T-helper 17 cell (primary cell): ENCODE data around the gene FOXO3. TPM values are rescaled to one million over a fixed set of nuclear protein-coding genes. Genes with fewer than 3 reads are reported as not detected.
"Not testable (repeated sequence)": the region's sequence is repeated elsewhere in the genome, so short reads cannot be mapped to it uniquely, and the experiment has no call there.

Experiments
- ATAC-seq: fragments of 150-1000 bp; cut with Tn5 transposase; 2 replicates; pipeline ENCODE4 v1.10.0; 2021; ENCODE audit warnings: mild to moderate bottlenecking, moderate library complexity
- DNase-seq, 3 donors: peaks; one replicate each; pipeline versions ENCODE4 v3.0.0 to v3.0.0-alpha.2; 2020 to 2021
- H3K9me3 ChIP-seq: one replicate; pipeline ENCODE4 v1.7.0; 2013; ENCODE audit warnings: low read length, mild to moderate bottlenecking; ENCODE audit not compliant: control insufficient read depth, poor library complexity, severe bottlenecking
- H3K27ac Mint-ChIP-seq: one replicate; pipeline ENCODE4 v1.8.0; 2022; ENCODE audit warnings: mild to moderate bottlenecking, moderate library complexity, mixed read lengths
- H3K27me3 Mint-ChIP-seq: one replicate; pipeline ENCODE4 v1.8.0; 2022; ENCODE audit warnings: mixed read lengths
- H3K36me3 Mint-ChIP-seq: one replicate; pipeline ENCODE4 v1.8.0; 2022; ENCODE audit warnings: low read depth, mixed read lengths
- H3K4me1 Mint-ChIP-seq: one replicate; pipeline ENCODE4 v1.8.0; 2022; ENCODE audit warnings: mild to moderate bottlenecking, mixed read lengths
- H3K4me3 Mint-ChIP-seq: one replicate; pipeline ENCODE4 v1.8.0; 2022; ENCODE audit warnings: mild to moderate bottlenecking, moderate library complexity, mixed read lengths
- total RNA-seq, 4 donors: library from RNA in 2 of 4; stranded (reverse) in 2 of 4; gene quantifications; one replicate each; pipeline ENCODE4 v1.2.3 and lab custom pipeline; 2022 to 2026

FOXO3 gene
- total RNA-seq, 2 donors from 2014 or later, result 22.6 to 34.1 TPM

DNA sequence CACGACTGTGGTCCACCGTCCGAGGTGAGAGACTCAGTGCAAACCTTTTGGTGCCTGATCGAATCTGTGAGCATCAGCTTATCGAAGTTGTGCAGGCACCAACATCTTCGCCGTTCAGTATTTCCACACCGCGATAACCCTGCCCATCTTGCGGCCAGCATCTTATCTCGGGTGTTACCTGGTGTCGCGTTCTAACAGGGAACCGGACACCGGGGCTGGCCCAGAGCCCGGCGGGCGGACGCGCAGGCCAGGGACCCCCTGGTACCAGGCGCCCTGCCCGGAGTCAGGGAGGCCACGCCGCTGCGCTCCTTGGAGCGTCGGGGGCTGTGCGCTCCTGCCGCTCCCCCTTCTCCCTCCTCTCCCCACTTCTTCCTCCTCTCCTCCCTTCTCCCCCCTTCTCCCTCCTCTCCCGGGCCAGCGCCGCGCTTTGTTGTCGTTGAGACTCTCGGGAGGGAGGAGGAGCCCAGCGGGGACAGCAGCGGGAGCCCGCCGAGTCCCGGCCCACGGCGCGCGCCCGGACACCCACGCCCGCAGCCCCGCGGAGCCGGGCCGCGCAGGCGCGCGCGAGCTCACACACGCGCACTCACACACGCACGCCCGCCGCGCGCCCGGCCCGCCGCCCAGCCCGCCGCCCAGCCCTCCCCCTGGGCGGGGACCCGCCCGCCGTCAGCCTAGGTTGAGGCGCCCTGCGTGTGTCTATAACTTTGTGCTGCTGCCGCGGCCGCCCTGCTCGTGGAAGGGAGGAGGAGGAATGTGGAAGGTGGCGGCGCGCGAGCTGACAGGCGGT is 1.4 kb upstream of the FOXO3 start:
- no peaks in the 10 kb centered on the region for H3K9me3 ChIP-seq
- ATAC-seq (peak; percentile 62), DNase-seq (peak; percentile 84 to 88 (median 86))
- peaks cover 22% of the 10 kb centered on the region for H3K4me1 Mint-ChIP-seq
- peak overlapping the region; percentile 91 for H3K4me3 Mint-ChIP-seq
- no peaks in the 10 kb centered on the region for H3K27me3 Mint-ChIP-seq
- peak overlapping the region; percentile 94 for H3K27ac Mint-ChIP-seq
- H3K36me3 Mint-ChIP-seq, result no peaks in the 10 kb centered on the region

DNA sequence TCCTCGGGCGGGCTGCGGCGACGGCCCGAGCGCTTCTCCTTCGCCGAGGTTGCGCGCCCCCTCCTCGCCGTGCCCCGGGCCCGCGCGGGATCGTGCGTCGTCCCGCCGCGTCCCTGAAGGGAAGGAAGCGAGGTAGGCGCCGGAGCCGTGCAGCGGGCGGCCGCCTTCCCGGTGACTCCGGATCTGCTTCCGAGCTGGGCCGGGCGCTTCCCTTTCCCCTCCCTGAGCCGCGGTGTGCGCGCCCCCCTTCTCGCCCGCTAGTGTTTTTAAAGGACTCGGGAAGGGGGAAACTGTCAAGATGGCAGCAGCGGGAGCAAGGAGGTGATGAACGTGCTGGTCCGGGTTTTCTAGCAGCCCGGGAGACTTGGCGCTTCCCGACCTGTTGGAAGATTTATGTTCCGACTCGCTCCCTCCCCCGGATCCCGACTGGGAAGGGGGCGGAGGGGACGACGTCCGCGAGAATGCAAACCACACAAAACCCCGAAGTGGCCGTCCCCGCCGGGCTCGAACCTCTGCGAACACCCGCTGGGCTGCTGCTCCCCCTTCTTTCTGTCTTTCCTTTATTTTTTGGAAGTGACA is 744 bp upstream of the FOXO3 start:
- Mint-ChIP-seq H3K36me3 (no peaks in the 10 kb centered on the region), H3K4me1 (peaks cover 29% of the 10 kb centered on the region), H3K4me3 (peak overlapping the region; percentile 91), H3K27ac (peak overlapping the region; percentile 94), H3K27me3 (no peaks in the 10 kb centered on the region)
- H3K9me3 ChIP-seq, result no peaks in the 10 kb centered on the region
- no peak for ATAC-seq
- peak in 1 of 3 donors; percentile 16 for DNase-seq

DNA sequence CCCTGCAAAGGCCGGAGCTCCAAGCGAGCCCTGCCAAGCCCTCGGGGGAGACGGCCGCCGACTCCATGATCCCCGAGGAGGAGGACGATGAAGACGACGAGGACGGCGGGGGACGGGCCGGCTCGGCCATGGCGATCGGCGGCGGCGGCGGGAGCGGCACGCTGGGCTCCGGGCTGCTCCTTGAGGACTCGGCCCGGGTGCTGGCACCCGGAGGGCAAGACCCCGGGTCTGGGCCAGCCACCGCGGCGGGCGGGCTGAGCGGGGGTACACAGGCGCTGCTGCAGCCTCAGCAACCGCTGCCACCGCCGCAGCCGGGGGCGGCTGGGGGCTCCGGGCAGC is 561 bp downstream of the FOXO3 start:
- peak overlapping the region; percentile 91 for H3K4me3 Mint-ChIP-seq
- DNase-seq, ATAC-seq, H3K9me3 ChIP-seq, H3K27me3 Mint-ChIP-seq, H3K36me3 Mint-ChIP-seq, H3K27ac Mint-ChIP-seq: not testable (repeated sequence)
- H3K4me1 Mint-ChIP-seq, result peaks cover 40% of the 10 kb centered on the region

DNA sequence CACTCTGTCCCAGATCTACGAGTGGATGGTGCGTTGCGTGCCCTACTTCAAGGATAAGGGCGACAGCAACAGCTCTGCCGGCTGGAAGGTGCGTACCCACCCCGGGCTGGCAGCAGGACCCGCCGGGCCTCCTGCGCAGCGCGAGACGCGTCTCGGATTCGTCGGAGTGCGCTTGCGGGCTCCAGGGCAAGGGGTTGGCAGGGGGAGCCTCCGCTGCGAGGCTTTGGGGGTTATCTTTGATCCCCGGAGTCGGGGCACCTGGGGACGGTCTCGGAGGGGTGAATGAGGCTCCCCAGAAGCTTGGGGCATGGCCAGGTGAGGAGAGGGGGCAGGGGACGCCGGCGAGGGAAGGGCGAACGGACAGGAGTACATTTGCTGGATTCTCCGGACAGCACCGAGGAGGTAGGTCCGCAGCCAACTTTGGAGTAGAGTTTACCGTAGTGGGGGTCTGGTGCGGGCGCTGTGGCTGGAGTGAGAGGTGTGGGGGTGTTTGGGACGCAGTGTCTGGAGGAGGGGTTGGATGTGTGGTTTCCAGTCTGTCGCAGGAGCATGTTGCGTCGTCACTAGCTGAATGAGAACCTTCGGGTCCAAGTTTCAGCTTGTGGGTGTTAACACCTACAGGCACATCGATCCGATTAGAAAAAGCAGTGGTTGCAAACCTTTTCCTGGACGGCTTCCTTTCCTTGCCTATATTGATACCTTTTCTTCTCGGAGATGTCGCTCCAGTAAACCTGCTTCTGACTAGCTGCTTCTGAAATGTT is 1.2 kb downstream of the FOXO3 start:
- H3K9me3 ChIP-seq, result no peaks in the 10 kb centered on the region
- Mint-ChIP-seq H3K36me3 (no peaks in the 10 kb centered on the region), H3K4me1 (peaks cover 44% of the 10 kb centered on the region), H3K27ac (peak overlapping the region; percentile 85), H3K4me3 (peak overlapping the region; percentile 86), H3K27me3 (no peaks in the 10 kb centered on the region)
- ATAC-seq (no peak), DNase-seq (no peak)

DNA sequence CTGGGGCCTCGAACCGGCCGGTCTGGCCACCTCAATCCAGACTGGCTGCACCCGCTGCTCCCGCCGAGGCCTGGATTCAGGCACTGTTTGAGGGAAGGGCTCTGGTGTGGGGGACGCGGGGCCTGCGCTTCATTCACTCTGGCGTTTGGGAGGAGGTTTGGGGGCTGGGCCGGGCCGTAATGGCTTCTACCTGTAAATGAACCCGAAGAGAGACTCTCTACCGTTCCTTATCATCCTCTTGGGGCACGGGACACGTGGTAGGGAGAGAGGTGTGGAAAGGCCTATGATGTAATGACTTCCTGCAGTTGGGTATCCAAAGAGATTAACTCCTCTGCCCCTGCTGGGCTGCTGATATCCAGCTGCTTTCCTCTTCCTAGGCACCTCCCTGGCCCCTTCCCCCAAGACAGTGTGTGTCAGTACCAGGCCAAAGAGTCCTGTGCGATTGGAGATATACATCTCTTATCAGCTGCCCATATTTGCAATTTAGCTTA is 1.8 kb downstream of the FOXO3 start:
- peaks cover 46% of the 10 kb centered on the region for H3K4me1 Mint-ChIP-seq
- H3K4me3 Mint-ChIP-seq, result peak overlapping the region; percentile 86
- peak overlapping the region; percentile 85 for H3K27ac Mint-ChIP-seq
- DNase-seq (no peak), ATAC-seq (no peak)
- H3K9me3 ChIP-seq, result no peaks in the 10 kb centered on the region
- H3K36me3 Mint-ChIP-seq, result no peaks in the 10 kb centered on the region
- no peaks in the 10 kb centered on the region for H3K27me3 Mint-ChIP-seq

DNA sequence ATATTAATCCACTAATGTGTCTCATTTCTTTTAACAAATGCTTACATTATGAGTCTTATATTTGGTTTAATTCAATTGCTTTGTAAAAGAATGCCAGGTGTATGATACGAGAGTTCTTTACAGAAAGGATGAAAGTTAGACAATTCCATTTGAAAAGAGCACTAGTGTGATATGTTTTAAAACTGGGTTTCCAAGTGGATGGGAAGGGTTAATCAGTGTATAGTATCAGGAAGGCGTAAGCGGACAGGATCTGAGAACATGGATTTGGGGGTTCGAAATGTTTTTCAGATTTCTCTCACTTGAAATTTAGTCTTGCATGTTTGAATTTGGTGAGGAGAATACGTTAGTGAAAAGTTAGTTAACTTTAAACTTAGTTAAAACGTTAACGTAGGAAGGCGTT is 2.6 kb downstream of the FOXO3 start:
- Mint-ChIP-seq H3K4me1 (peaks cover 48% of the 10 kb centered on the region), H3K27me3 (no peaks in the 10 kb centered on the region), H3K27ac (peak overlapping the region; percentile 85), H3K36me3 (no peaks in the 10 kb centered on the region), H3K4me3 (no peak overlapping the region)
- H3K9me3 ChIP-seq, result no peaks in the 10 kb centered on the region
- ATAC-seq (no peak), DNase-seq (no peak)

DNA sequence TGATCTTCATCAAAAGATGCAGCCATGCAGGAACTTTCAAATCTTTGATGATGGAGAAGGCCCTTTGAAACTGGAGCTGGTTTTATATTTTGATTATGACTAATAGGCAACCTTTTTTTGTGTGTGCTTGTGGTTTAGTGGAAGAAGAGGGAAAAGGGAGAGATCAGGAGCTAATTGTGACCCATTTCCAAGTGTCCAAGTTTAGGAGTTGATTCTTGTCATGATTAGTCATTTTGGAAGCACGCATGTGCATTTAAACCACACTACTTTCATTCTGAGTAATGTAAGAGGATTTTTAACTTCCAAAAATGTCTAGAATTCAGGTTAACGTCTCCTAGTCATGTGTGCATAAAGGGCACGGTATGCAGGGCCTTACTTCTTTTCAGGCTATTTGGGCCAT is 3.5 kb downstream of the FOXO3 start:
- Mint-ChIP-seq H3K27me3 (no peaks in the 10 kb centered on the region), H3K4me3 (peak overlapping the region; percentile 70), H3K36me3 (no peaks in the 10 kb centered on the region), H3K27ac (no peak overlapping the region), H3K4me1 (peaks cover 51% of the 10 kb centered on the region)
- H3K9me3 ChIP-seq, result no peaks in the 10 kb centered on the region
- ATAC-seq, result no peak
- no peak for DNase-seq

DNA sequence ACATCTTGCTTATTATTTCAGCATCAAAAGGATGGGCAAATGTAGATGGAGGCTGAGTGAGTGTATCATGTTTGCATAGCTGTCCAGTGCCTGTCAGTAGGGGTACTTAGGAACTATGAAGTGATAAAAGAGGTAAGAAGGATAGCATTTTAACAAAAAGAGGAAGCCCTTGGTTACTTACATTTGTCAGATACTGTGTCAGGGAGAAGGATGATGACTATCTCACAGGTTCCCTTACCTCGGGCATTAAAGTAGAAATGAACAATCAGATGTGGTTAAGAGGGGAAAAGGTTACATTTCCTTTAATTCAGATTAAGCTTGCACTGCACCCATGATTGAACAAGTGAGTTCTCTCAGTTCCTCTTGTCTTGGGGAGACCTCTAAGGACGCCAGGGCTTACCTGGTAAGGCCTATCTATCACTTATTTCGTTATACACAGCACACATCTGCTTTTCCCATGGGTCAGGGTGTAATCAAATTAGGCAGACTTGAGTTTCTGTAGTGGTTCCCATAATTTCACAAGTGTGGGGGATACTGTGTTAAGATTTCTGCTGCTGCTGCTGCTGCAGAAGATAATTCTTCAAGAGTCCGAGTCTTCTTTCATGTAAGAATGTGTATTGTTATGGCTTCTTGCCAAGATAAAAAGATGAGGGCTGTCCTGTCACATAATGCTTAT is 4.5 kb downstream of the FOXO3 start:
- H3K36me3 Mint-ChIP-seq, result peaks cover 2% of the 10 kb centered on the region
- H3K4me1 Mint-ChIP-seq, result peaks cover 55% of the 10 kb centered on the region
- H3K27me3 Mint-ChIP-seq, result no peaks in the 10 kb centered on the region
- peak overlapping the region; percentile 89 for H3K27ac Mint-ChIP-seq
- H3K4me3 Mint-ChIP-seq, result peak overlapping the region; percentile 82
- H3K9me3 ChIP-seq, result no peaks in the 10 kb centered on the region
- peak; percentile 75 for ATAC-seq
- no peak for DNase-seq

DNA sequence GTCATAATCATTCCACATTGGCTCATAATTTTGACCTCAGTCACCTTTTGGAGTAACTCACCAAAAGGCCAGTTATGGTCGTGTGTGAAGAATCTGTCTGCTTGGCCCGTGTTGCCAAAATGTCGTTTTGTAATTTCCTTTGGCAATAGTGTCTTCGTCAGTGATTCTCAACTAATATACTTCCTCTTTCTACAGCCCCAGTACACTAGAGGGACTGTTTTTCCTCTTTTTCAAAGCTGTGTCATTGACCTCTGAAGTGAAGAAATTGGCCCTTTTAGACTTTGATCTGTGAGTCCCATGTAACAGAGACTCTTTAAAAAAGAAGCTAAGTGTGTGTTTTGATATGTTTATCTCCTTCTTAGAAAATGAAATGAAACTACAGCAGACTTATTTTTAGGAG is 5.2 kb downstream of the FOXO3 start:
- no peaks in the 10 kb centered on the region for H3K27me3 Mint-ChIP-seq
- H3K4me1 Mint-ChIP-seq, result peaks cover 56% of the 10 kb centered on the region
- no peak for DNase-seq
- peak overlapping the region; percentile 25 for H3K4me3 Mint-ChIP-seq
- peak; percentile 30 for ATAC-seq
- H3K9me3 ChIP-seq, result no peaks in the 10 kb centered on the region
- peak overlapping the region; percentile 89 for H3K27ac Mint-ChIP-seq
- H3K36me3 Mint-ChIP-seq, result peaks cover 2% of the 10 kb centered on the region

DNA sequence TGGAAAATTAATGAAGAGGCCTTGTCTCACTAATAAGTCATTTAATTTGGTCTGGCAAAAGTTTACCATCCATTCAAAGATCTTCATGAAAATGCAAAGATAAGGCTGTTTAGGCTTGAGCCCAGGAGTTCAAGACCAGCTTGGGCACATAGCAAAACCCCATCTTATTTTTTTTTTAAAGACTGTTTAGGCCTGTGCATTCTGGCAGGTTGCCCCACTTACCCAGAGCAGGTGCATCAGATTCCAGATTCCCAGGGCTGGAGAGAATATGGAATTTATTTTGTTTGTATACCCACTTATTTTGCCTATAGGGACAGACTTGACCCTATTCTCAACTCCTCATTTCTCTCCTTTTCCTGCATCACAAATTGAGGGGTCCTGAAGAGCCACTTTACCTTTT is 5.7 kb downstream of the FOXO3 start:
- Mint-ChIP-seq H3K36me3 (peaks cover 2% of the 10 kb centered on the region), H3K4me3 (no peak overlapping the region), H3K27ac (peak overlapping the region; percentile 89), H3K27me3 (no peaks in the 10 kb centered on the region), H3K4me1 (peaks cover 61% of the 10 kb centered on the region)
- H3K9me3 ChIP-seq, result no peaks in the 10 kb centered on the region
- no peak for ATAC-seq
- no peak for DNase-seq

DNA sequence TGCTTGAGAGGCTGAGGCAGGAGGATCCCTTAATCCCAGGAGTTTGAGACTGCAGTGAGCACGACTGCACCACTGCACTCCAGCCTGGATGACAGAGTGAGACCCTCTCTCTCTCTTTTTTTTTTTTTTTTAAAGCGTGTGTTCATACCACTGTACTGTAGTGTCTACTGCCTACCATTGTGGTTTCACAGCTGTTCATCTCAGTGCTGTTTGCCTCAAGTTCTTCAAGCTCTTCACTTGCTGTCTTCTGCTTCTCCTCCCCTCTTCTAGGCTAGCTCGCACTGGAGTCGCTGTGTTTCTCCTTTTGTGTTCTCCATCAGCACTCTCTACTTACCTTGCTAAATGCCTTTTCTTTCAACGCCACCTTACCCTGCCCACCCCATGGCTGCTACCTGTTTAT is 7.4 kb downstream of the FOXO3 start:
- ATAC-seq, result no peak
- peaks cover 57% of the 10 kb centered on the region for H3K4me1 Mint-ChIP-seq

DNA sequence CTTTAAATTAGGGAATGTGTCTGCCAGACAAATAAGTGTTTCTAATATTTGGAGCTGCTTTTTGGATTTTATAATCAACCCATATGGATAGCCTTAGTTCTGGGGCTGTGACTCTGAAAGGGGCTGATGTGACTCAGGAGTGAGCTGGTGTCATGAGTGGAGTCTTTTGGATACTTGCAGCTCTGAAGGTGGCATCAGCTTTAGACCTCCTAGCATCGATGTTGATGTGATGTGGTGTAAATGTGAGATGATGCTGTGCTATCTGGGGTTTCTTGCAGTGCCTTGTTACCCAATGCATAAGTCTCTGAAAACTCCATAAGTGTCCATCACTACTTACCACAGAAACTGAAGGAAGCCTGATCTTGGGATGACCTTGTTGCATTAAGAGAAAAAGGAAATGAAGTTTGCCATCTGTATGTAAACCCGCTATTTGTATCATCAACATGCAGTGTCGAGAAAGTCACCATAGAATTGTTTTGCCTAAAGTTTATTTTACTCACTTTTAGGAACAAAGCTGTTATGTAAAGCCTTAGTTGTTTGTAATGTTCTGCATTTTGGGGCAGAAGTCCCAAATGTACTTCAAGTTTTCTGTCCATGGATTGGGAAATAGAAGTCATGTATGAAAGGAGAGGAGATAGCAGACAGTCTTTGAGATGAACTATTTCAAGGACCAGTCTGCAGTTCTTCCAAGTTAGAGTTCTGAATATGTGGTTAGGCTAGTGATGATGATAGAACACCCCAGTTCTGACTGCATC is 8.0 kb downstream of the FOXO3 start:
- no peaks in the 10 kb centered on the region for H3K27me3 Mint-ChIP-seq
- H3K36me3 Mint-ChIP-seq, result peaks cover 2% of the 10 kb centered on the region
- DNase-seq, result no peak
- H3K27ac Mint-ChIP-seq, result no peak overlapping the region
- ATAC-seq, result no peak
- no peak overlapping the region for H3K4me3 Mint-ChIP-seq
- H3K4me1 Mint-ChIP-seq, result peaks cover 55% of the 10 kb centered on the region
- H3K9me3 ChIP-seq, result no peaks in the 10 kb centered on the region

More for the DNA sequence above, 7.4 kb downstream of the FOXO3 start:
- Mint-ChIP-seq H3K36me3 (peaks cover 2% of the 10 kb centered on the region), H3K27ac (no peak overlapping the region), H3K4me3 (no peak overlapping the region), H3K27me3 (no peaks in the 10 kb centered on the region)
- no peaks in the 10 kb centered on the region for H3K9me3 ChIP-seq
- DNase-seq, result no peak
